GM21367 (cell line): ENCODE results near the gene MAFF.
A peak's percentile ranks its signal among the peaks of the same experiment; 100 is the strongest.

Experiments used
- ATAC-seq: cut with Tn5 transposase; IDR thresholded peaks from one replicate; pipeline ENCODE4 v1.9.1; 2021; ENCODE audit not compliant: unreplicated experiment

Gene MAFF

DNA sequence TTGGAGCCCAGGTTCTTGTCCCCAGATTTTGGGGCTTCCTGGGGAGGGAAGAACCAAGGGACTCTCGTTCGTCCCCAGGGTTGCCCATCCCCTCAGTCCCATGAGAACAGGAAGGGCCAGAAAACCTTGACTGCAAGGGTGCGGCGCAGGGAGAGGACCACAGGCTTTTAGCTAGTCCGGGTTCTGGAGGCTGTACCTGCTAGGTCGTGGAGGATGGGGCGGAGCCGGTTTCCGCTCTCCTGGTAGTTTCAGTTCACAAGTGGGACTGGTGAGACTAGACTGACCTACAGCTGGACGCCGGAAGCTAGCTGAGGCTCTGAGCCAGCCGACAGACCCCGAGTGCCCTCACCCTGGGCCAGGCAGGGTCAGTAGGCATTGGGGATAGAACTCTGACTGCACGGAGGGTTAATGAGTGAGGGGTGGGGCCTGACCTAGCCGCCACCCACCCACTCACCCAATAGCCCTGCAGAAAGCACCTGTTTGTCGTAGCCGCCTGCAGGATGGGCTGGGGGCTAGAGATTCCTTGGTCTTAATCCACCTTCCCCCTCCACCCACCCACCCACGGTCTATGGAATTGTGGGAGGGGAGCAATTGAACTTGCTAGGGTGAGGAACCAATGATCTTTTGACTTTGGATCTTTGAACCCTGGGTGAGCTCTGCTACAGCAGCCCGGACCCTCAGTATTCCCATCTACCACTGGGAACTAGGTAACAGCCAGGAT is 1.5 kb downstream of the MAFF start:
- peak; percentile 17 for ATAC-seq

GRCh38 chr22:38203855-38204514 is 2.2 kb downstream of the MAFF start:
- ATAC-seq, result no peak

DNA sequence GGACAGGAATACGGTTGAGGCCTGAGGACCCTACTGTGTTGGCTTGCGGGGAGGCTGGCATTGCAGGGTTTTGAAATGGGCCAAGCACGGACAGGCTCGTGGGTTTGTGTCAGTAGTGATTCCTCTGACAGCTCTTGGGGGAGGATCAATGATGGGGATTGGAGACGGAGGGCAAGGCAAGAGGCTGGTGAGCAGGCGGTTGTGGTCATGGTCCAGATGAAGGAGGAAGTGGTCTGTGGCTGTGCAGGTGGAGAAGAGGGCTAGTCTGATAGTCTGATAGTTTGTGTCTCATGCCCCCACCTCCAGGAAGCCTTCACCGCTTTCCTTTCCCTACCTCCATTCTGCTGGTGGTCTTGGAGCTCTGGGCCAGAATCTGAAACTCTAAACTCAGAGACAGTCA is 3.0 kb downstream of the MAFF start:
- no peak for ATAC-seq

GRCh38 chr22:38205261-38206128 is 3.7 kb downstream of the MAFF start:
- ATAC-seq, result no peak

DNA sequence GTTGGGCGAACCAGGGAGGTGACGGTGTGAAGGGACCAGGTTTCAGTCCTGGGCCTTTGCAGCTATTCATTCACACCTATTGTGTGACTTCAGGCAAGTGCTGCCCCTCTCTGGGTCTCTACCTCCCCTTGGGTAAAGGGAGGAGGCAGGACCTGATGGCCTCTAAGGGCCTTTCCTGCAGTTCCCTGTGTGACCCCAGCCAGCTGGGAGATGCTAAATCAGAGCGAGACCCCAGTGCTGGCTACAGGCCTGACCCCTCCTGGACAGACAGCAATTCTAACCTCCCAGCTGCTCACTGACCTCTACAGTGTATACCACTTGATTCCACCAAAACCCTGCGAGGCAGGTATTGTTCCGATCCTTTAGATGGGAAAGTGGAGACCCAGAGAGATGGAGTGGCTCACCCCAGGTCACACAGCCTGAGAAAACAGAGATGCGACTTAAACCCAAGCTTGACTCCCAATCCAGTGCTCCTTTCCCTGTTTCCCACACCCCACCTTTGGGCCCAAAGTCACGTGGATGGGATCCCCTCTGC is 6.2 kb downstream of the MAFF start:
- no peak for ATAC-seq

DNA sequence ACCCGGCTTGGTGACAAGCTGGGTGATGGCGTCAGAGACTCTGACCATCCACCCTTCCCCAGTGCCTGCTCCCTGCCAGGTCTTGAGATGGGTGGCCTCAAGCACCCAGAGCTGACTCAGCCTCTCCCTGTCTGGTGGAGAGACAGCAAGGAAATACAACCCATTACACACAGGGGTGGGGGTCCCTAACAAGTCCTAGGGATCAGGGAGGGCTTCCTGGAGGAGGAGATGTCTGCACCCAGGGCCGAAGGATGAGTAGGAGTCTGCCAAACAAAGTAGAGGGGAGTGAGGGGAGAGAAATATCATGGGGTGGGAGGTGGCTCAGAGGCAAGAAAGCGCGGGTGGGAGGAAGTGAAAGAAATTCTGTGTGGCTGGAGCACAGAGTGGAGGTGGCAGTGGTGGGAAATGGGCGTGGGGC is 6.8 kb downstream of the MAFF start:
- ATAC-seq, result no peak

- ATAC-seq, result no peak
These were observed 9.8 kb downstream of the MAFF start for GRCh38 chr22:38211556-38211955.

DNA sequence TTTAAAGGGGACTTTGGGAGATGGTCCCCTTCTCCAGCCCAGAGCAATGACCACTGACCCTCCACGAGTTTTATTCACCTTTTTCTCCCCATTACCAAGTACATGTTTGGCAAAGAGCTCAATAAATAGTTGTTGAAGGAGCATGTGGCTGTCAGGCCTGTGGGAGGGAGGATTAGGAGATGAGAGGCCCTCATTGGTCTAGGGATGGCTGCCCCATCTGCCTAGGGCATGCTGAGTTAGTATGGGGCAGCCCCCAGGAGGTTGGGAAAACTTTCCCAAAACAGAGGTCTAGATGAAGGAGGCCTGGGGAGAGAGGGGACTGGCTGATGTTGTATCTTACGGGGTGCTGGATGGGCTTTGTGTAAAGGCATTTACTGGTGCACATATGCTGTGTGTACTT is 10.6 kb downstream of the MAFF start:
- ATAC-seq, result no peak

- no peak for ATAC-seq
These were observed 11.7 kb downstream of the MAFF start for GRCh38 chr22:38213319-38213989.

DNA sequence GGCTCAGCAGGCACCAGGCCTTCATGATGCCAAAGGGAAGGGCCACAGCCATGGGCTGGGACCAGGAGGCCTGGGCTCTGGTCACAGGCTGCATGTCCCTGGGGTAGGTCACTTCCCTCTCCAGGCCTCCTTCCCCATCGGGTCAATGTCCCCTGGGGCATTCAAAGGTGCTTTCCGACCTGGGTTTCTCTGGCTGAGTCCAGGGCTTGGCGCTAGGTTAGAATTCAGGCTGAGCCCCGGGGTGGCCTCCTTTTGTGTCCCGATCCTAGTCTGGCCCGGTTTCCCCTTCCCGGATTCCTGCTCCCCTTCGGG is 12.2 kb downstream of the MAFF start:
- ATAC-seq, result no peak

DNA sequence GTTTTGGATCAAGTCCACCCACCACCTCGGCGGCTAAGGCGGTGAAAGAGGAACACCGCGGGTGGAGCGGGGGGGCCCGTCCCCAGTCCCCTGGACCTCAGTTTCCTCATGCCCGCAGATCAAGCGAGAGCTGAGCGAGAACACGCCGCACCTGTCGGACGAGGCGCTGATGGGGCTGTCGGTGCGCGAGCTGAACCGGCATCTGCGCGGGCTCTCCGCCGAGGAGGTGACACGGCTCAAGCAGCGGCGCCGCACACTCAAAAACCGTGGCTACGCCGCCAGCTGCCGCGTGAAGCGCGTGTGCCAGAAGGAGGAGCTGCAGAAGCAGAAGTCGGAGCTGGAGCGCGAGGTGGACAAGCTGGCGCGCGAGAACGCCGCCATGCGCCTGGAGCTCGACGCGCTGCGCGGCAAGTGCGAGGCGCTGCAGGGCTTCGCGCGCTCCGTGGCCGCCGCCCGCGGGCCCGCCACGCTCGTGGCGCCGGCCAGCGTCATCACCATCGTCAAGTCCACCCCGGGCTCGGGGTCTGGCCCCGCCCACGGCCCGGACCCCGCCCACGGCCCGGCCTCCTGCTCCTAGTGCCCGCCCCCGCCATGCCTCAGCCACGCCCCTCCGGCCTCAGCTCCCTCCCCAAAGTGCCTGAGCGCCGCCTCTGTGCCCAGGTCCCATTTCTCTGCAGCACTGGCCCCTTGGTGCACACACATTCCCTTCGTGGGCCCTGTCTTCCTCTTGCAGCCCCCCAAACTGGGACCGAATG is 12.7 kb downstream of the MAFF start:
- no peak for ATAC-seq

DNA sequence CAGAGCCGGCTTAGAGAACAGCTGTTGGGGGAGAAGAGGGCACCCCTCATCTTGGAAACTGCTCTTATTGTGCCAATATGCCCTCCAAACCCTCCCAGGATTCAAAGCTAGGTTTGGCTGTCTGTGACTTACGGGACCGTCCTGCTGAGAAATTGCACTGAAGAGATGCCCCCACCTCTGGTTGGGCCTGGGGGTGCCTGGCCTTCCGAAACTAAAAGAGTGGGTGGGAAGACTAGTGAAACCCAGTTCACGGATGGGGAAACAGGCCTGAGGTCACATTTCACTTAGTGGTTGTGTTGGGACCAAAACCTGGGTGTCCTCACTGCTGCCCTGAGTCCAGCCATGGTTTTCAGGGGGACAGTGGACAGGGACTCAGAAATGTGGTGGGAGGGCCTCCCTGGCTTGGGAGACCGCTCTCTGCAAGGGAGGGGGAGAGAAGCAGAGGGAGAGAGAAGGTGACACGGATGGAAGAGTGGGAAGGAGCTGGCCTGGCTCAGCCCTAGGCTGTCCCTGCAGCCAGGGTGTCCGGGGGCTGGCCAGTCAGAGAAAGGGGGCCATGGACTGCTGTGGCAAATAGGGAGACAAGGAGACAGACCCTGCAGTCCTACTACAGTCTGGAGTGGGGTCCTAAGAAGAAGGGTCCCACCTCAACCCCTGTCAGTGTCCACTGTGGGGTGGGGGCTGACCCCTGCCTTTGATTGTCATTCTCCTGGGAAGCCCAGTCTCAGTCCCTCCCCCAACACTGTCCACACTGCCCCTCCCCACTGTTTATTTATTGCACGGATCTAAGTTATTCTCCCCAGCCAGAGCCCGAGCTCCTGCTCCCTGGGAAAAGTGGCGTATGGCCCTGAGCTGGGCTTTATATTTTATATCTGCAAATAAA is 13.6 kb downstream of the MAFF start:
- ATAC-seq, result no peak

GRCh38 chr22:38218661-38219622 is 17.1 kb downstream of the MAFF start:
- ATAC-seq, result no peak

- no peak for ATAC-seq
These were observed 17.8 kb downstream of the MAFF start for GRCh38 chr22:38219632-38220031.

DNA sequence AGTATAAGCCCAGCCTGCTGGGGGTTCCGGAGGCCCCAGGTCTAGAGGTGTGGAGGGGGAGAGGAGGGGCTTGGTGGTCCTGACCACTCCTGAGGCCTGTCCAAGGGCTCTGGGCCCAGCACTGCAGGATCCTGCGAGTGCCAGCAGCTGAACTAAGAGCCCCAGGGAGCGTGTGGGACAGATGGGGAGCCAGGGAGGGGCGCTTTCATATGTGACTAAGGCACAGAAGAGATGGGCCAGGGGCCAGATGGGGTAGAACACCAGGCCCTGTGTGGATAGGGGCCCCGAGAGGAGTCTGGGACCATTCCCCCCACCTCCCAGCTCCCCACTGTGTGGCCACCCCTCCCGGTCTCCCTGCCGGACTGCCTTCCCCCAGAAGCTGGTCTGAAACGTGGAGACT is 18.4 kb downstream of the MAFF start:
- no peak for ATAC-seq

GRCh38 chr22:38220653-38221386 is 19.0 kb downstream of the MAFF start:
- no peak for ATAC-seq

DNA sequence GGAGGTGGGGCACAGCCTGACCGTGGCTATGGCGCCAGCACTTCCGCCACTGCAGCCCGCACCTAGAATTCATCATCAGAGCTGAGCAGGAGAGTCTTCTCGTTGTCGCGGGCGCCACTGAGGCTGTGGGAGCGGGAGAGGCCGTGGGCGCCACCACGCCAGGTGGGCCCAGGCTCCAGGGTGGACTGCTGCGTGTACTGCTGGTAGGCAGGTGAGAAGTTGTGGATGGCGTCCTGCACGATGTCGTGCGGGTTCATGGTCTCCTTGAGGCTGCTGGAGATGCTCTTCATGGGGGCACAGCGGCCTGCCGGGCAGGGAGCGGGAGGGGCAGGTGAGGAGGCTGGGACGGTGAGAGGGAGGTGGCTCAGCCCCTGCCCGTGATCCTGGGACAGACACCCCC is 19.6 kb downstream of the MAFF start:
- no peak for ATAC-seq
